C1 segment of cervical spinal cord (tissue), 14 donors: ENCODE measurements around the gene RPL6.
"Not testable (repeated sequence)": the region's sequence is repeated elsewhere in the genome, so short reads cannot be mapped to it uniquely, and the experiment has no call there.

Source experiments
- DNase-seq, 14 donors: peaks; one replicate each; lab custom pipeline; 2025; lab: John Stamatoyannopoulos, UW

RPL6 gene

GRCh38 chr12:112419297-112420133, 10.1 kb upstream of the RPL6 start:
- peak in 6 of 14 donors; percentile 4 to 79 (median 42) for DNase-seq

GRCh38 chr12:112418608-112419296, 9.3 kb upstream of the RPL6 start, which contains the start of gene PTPN11:
TSS of gene PTPN11 (plus strand) at chr12:112418947. CDS start at chr12:112419112, 165 bp downstream.
- DNase-seq = peak; percentile 7 to 93 (median 80)

GRCh38 chr12:112418273-112418607, 8.8 kb upstream of the RPL6 start:
- DNase-seq = no peak

DNA sequence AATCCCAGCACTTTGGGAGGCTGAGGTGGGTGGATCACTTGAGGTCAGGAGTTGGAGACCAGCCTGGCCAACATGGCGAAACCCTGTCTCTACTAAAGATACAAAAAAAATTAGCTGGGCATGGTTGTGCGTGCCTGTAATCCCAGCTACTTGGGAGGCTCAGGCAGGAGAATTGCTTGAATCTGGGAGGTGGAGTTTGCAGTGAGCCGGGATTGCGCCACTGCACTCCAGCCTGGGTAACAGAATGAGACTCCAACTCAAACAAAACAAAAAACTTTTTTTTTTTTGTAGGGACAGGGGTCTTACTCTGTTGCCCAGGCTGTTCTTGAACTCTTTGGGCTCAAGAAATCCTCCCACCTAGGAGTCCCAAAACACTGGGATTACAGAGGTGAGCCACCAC, 6.1 kb upstream of the RPL6 start:
- not testable (repeated sequence) for DNase-seq

GRCh38 chr12:112413855-112414625, 4.6 kb upstream of the RPL6 start:
- DNase-seq = no peak

DNA sequence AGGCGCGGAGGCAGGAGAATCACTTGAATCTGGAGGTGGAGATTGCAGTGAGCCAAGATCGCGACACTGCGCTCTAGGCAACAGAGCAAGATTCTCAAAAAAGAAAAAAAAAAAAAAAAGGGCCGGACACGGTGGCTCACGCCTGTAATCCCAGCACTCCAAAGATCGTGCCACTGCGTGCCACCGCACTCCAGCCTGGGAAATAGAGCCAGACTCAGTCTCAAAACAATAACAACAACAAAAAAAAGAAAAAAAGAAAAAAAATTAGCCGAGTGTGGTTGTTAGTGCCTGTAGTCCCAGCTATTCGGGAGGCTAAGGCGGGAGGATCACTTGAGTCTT, 470 bp upstream of the RPL6 start:
- DNase-seq = no peak

GRCh38 chr12:112408621-112409020, 784 bp downstream of the RPL6 start:
- no peak for DNase-seq

- DNase-seq = not testable (repeated sequence)
Measured at GRCh38 chr12:112407683-112408082, 1.7 kb downstream of the RPL6 start.

- no peak for DNase-seq
Measured at GRCh38 chr12:112406519-112407488, 2.6 kb downstream of the RPL6 start.

DNA sequence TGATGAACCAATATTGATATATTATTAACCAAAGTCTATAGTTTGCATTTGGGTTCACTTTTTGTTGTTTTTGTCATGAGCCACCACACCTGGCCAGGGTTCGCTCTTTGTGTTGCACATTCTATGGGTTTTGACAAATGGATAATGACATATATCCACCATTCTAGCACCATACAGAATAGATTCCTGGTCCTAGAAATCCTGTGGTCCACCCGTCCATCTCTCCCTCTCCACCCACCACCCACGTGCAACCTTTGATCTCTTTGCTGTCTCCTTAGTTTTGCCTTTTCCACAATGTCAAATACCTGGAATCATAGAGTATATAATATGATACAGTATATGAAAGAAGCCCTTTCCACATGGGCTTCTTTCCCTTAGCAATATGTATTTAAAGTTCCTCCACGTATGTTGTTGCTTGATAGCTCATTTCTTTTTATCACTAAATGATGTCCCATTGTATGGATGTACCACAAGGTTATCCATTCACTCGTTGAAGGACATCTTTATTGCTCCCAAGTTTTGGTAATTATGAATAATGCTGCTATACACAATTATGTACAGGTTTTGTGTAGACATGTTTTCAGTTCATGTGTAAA, 7.4 kb downstream of the RPL6 start:
- DNase-seq = no peak

DNA sequence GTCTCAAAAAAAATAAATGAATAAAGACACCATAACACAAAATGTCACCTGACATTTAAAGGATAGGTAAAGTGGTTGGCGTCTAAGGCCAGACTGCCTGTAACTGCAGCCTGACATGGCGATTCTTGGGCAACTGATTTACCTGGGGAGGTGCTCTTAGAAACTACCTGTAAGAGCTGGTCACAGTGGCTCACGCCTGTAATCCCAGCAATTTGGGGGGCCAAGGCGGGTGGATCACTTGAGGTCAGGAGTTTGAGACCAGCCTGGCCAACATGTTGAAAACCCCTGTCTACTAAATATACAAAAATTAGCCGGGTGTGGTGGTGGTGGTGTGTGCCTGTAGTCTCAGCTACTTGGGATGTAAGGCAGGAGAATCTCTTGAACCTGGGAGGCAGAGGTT, 8.4 kb downstream of the RPL6 start:
- DNase-seq = no peak

DNA sequence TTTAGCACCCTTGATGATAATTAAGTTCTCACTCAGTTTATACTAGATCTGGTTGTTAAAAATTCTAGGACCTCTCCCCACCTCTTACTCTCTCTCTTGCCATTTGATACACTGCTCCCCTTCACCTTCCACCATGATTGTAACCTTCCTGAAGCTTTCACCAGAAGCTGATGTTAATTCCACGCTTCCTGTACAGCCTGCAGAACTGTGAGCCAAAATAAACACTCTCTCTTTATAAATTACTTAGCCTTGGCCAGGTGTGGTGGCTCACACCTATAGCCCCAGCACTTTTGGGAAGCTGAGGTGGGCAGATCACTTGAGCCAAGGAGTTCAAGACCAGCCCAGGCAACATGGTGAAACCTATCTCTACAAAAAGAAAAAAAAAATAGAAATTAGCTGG, 16.1 kb downstream of the RPL6 start:
- no peak for DNase-seq

DNA sequence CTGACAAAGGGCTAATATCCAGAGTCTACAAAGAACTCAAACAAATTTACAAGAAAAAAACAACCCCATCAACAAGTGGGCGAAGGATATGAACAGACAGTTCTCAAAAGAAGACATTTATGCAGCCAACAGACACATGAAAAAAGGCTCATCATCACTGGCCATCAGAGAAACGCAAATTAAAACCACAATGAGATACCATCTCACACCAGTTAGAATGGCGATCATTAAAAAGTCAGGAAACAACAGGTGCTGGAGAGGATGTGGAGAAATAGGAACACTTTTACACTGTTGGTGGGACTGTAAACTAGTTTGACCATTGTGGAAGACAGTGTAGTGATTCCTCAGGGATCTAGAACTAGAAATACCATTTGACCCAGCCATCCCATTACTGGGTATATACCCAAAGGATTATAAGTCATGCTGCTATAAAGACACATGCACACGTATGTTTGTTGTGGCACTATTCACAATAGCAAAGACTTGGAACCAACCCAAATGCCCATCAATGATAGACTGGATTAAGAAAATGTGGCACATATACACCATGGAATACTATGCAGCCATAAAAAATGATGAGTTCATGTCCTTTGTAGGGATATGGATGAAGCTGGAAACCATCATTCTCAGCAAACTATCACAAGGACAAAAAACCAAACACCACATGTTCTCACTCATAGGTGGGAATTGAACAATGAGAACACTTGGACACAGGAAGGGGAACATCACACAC, 19.3 kb downstream of the RPL6 start:
- not testable (repeated sequence) for DNase-seq

GRCh38 chr12:112389228-112389627, 20.2 kb downstream of the RPL6 start:
- no peak for DNase-seq

GRCh38 chr12:112386726-112387125, 22.7 kb downstream of the RPL6 start:
- peak in 1 of 14 donors; percentile 2 for DNase-seq

GRCh38 chr12:112382866-112383265, 26.5 kb downstream of the RPL6 start:
- DNase-seq = no peak

DNA sequence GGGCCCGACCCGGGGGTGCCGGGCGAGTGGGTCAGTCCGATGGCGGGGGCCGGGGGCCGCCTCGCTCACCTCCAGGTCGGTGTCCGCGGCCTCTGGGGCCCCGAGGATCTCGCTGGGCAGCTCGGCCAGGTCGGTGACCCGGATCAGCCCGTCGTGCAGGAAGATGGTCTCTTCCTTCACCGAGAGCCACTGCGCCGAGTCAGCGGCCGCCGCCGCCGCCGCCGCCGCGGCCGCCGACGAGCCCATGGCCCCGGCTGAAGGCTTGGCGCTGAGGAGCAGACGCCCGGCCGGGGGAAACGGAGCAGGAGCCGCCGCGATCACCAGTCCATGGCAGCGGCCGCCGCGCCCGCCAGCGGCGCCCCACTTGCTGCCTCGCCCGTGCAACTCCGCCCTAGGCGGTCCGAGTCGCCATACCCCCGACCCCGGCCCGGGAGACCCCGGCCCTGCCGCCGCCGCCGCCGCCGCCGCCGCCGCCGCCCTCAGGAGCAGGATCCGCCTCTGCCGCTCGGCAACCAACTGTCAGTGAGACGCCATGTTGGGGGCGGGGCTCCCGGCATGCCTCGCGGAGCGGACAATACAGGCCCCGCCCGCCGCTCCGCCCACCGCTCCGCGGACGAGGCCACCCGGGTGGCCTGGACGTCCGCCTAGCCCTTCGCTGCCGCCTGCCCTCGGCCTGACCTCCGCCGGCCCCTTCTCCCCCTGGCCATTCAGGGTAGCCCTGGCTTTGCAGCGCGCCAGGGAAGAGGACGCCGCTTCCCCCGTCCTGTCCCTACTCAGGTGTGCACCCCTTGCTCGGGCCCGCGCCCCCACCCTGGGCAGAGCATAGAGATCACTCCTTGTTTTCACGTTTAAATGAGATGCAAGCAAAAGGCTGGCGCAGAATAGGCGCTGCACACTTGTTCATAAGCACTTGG, 27.3 kb downstream of the RPL6 start, which contains the start of gene HECTD4:
HECTD4 (minus strand) TSS at position 549 of the 914 bp plus-strand sequence; CDS start at position 246, 303 bp downstream.
- DNase-seq = peak; percentile 27 to 96 (median 87)

- peak in 6 of 14 donors; percentile 37 to 56 (median 46) for DNase-seq
Measured at GRCh38 chr12:112381406-112381882, 28.0 kb downstream of the RPL6 start.
